HG03469 (cell line): ENCODE measurements around the gene MBTD1.

ENCODE experiments used
- ATAC-seq: cut with Tn5 transposase; IDR thresholded peaks from one replicate; pipeline ENCODE4 v1.9.1; 2021; ENCODE audit warnings: mild to moderate bottlenecking, moderate library complexity, moderate number of reproducible peaks; ENCODE audit not compliant: unreplicated experiment

The MBTD1 gene

DNA sequence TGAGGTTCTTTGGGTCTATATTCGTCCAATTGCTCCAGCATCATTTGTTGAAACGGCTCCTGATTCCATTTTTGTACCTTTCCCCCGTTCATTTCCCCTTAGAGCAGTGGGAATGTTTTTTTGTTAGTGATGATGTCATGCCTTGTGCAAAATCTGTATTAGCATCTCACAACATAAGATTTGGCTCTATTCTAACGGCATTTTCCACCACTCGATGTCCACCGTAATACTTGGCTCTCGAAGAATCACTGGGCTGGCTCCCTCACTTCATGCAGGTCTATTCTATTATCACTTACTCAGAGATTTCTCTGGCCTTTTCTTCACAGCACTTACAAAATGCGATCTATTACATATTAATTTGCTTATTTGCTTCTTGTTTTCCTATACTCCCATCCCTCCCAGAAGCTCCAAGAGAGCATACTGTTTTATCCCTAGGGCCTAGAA lies 107.1 kb downstream of the MBTD1 start:
- no peak for ATAC-seq

- no peak for ATAC-seq
Observed at GRCh38 chr17:51150932-51151331, 108.9 kb downstream of the MBTD1 start.

- ATAC-seq = no peak
Observed at GRCh38 chr17:51149163-51149562, 110.7 kb downstream of the MBTD1 start.

GRCh38 chr17:51147650-51148049 lies 112.2 kb downstream of the MBTD1 start:
- no peak for ATAC-seq

GRCh38 chr17:51144266-51145022 lies 115.4 kb downstream of the MBTD1 start:
- no peak for ATAC-seq

DNA sequence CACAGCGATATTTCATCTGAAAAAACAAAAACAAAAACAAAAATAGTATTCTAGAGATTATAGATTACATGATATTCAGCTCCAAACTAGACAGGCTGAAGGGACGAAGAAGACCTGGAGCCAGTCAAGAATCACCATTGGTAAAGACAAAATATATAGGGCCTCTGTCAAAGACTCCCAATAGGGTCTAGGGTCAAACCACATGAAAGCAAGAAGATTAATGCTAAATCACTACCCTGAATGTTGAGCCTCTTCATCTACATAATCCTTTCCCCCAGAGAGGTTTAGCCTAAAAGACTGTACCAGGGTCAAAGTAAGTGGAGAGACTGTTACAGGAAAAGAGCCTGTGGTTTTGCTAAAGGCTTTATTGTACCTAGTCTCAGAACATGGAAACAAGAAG lies 117.3 kb downstream of the MBTD1 start:
- no peak for ATAC-seq

DNA sequence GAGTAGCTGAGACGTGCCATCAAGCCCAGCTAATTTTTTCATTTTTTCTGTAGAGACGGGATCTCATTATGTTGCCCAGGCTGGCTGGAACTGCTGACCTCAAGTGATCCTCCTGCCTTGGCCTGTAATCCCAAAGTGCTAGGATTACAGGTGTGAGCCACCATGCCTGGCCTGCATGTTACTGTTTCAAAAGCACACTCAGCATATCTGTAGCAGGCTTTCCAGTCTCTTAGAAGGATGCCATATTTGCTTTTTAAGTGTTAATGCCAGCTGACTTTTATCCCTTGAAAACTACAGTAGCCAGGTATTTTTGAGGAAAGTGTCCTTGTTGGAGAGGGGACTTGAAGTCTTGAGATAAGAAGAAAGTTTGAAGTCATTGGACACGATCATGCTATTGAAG lies 123.9 kb downstream of the MBTD1 start:
- ATAC-seq = no peak

GRCh38 chr17:51133365-51133764 lies 126.5 kb downstream of the MBTD1 start:
- ATAC-seq = no peak

GRCh38 chr17:51132964-51133319 lies 126.9 kb downstream of the MBTD1 start:
- no peak for ATAC-seq

- no peak for ATAC-seq
Observed at GRCh38 chr17:51128076-51128475, 131.8 kb downstream of the MBTD1 start.
